PC-3 (cell line): ENCODE results near the gene CLEC2A.

Experiments
- EZH2 ChIP-seq: fragments of 300-600 bp; sonication (generic); IDR thresholded peaks from one replicate; pipeline ENCODE4 v1.6.1; 2017; ENCODE audit warnings: antibody characterized with exemption, mild to moderate bottlenecking, low read length; ENCODE audit not compliant: unreplicated experiment
- TF ChIP-seq, protein P1 (sequence below): fragments of 300-600 bp; sonication (generic); conservative IDR thresholded peaks from 2 replicates; pipeline ENCODE4 v1.5.1; 2017; ENCODE audit warnings: antibody characterized with exemption, low read depth, mild to moderate bottlenecking, low read length

DNA sequence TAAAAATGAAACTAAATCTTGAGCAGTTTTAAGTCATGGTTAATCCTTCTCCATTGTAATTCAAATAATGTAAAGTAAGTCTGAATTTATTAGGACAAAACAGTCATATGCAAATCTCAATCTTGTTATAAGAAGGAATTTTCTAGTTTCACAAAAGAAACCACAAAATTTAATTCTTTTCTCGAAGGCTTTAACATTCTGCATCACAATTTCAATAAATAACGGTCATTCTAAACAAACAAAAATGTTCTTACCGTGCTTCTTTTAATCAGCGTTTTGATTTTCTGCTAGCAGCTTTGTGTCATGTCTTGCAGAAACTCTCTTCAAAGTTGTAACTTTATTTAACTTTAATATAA lies 63.2 kb downstream of the CLEC2A start:
- TF ChIP-seq, protein P1, sequence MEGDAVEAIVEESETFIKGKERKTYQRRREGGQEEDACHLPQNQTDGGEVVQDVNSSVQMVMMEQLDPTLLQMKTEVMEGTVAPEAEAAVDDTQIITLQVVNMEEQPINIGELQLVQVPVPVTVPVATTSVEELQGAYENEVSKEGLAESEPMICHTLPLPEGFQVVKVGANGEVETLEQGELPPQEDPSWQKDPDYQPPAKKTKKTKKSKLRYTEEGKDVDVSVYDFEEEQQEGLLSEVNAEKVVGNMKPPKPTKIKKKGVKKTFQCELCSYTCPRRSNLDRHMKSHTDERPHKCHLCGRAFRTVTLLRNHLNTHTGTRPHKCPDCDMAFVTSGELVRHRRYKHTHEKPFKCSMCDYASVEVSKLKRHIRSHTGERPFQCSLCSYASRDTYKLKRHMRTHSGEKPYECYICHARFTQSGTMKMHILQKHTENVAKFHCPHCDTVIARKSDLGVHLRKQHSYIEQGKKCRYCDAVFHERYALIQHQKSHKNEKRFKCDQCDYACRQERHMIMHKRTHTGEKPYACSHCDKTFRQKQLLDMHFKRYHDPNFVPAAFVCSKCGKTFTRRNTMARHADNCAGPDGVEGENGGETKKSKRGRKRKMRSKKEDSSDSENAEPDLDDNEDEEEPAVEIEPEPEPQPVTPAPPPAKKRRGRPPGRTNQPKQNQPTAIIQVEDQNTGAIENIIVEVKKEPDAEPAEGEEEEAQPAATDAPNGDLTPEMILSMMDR = no peak
- TF ChIP-seq EZH2 = no peak
